AG10803 (cell line): ENCODE measurements around the gene EML1.

Source experiments
- DNase-seq: peaks from one replicate; pipeline ENCODE4 v3.0.0; 2010; ENCODE audit warnings: low read depth
- H3K4me3 ChIP-seq: 2 replicates; pipeline ENCODE4 v1.5.1; 2011; ENCODE audit warnings: mild to moderate bottlenecking, low read length, control low read depth
- CTCF ChIP-seq: conservative IDR thresholded peaks from 2 replicates; pipeline ENCODE4 v1.5.1; 2011; ENCODE audit warnings: mild to moderate bottlenecking, low read length, control low read depth, inconsistent platforms

Gene EML1

GRCh38 chr14:99846808-99847207 is 53.6 kb downstream of the EML1 start:
- no peak for TF ChIP-seq CTCF
- H3K4me3 ChIP-seq, result no peak overlapping the region
- no peak for DNase-seq

- H3K4me3 ChIP-seq, result no peak overlapping the region
- no peak for TF ChIP-seq CTCF
- DNase-seq, result no peak
Measured at GRCh38 chr14:99850709-99851108, 57.5 kb downstream of the EML1 start.

- DNase-seq, result no peak
- H3K4me3 ChIP-seq, result no peak overlapping the region
Measured at GRCh38 chr14:99852578-99852977, 59.4 kb downstream of the EML1 start.

GRCh38 chr14:99853206-99853605 is 60.0 kb downstream of the EML1 start:
- no peak for TF ChIP-seq CTCF
- no peak overlapping the region for H3K4me3 ChIP-seq
- no peak for DNase-seq

More at GRCh38 chr14:99852578-99852977, 59.4 kb downstream of the EML1 start:
- TF ChIP-seq CTCF, result no peak

- no peak overlapping the region for H3K4me3 ChIP-seq
- TF ChIP-seq CTCF, result no peak
- DNase-seq, result no peak
Measured at GRCh38 chr14:99854831-99855230, 61.6 kb downstream of the EML1 start.

GRCh38 chr14:99855271-99855670 is 62.1 kb downstream of the EML1 start:
- no peak for DNase-seq
- no peak for TF ChIP-seq CTCF
- H3K4me3 ChIP-seq, result no peak overlapping the region

- no peak for DNase-seq
- no peak overlapping the region for H3K4me3 ChIP-seq
- TF ChIP-seq CTCF, result no peak
Measured at GRCh38 chr14:99857551-99857950, 64.3 kb downstream of the EML1 start.
